ENCODE results near the gene N4BP2L2.
"Not testable (repeated sequence)": the region's sequence is repeated elsewhere in the genome, so short reads cannot be mapped to it uniquely, and the experiment has no call there.

N4BP2L2 gene

GRCh38 chr13:32538621-32539246 is at the start of gene N4BP2L2:
Gene N4BP2L2 (minus strand): TSS chr13:32538795. CDS start chr13:32537027, 1,768 bp downstream.
- DNase-seq, result peak; percentile 97

- DNase-seq, result peak; percentile 27
These were observed 49.2 kb upstream of the N4BP2L2 start for GRCh38 chr13:32587811-32588170.

- peak; percentile 89 for DNase-seq
These were observed 48.6 kb upstream of the N4BP2L2 start for GRCh38 chr13:32587011-32587810.

GRCh38 chr13:32586080-32586900 is 47.7 kb upstream of the N4BP2L2 start, which contains the start of gene PDS5B:
Gene PDS5B (plus strand): TSS chr13:32586452. CDS start chr13:32648773, 62,321 bp downstream.
- peak; percentile 97 for DNase-seq

GRCh38 chr13:32585550-32586079 is 47.0 kb upstream of the N4BP2L2 start:
- DNase-seq, result peak; percentile 43

- no peak for DNase-seq
These were observed 44.4 kb upstream of the N4BP2L2 start for GRCh38 chr13:32582991-32583390.

- no peak for DNase-seq
These were observed 43.7 kb upstream of the N4BP2L2 start for GRCh38 chr13:32582281-32582680.

- peak; percentile 65 for DNase-seq
These were observed 42.7 kb upstream of the N4BP2L2 start for GRCh38 chr13:32581177-32581786.

GRCh38 chr13:32577032-32577431 is 38.4 kb upstream of the N4BP2L2 start:
- DNase-seq, result no peak

- DNase-seq, result not testable (repeated sequence)
These were observed 37.1 kb upstream of the N4BP2L2 start for GRCh38 chr13:32575687-32576086.

- DNase-seq, result not testable (repeated sequence)
These were observed 22.2 kb upstream of the N4BP2L2 start for GRCh38 chr13:32560842-32561241.

- DNase-seq, result no peak
These were observed 17.0 kb upstream of the N4BP2L2 start for GRCh38 chr13:32555613-32556012.

- DNase-seq, result no peak
These were observed 15.1 kb upstream of the N4BP2L2 start for GRCh38 chr13:32553720-32554119.

GRCh38 chr13:32549788-32550187 is 11.2 kb upstream of the N4BP2L2 start:
- no peak for DNase-seq

GRCh38 chr13:32548837-32549236 is 10.2 kb upstream of the N4BP2L2 start:
- no peak for DNase-seq

- DNase-seq, result no peak
These were observed 6.5 kb upstream of the N4BP2L2 start for GRCh38 chr13:32545083-32545482.

- DNase-seq, result no peak
These were observed 3.6 kb upstream of the N4BP2L2 start for GRCh38 chr13:32542221-32542620.

GRCh38 chr13:32538143-32538620 is 413 bp downstream of the N4BP2L2 start:
- no peak for DNase-seq

GRCh38 chr13:32537580-32538142 is 934 bp downstream of the N4BP2L2 start:
- DNase-seq, result no peak

- no peak for DNase-seq
These were observed 2.8 kb downstream of the N4BP2L2 start for GRCh38 chr13:32535748-32536147.

GRCh38 chr13:32535115-32535514 is 3.5 kb downstream of the N4BP2L2 start:
- DNase-seq, result no peak

GRCh38 chr13:32530841-32531253 is 7.7 kb downstream of the N4BP2L2 start:
- DNase-seq, result no peak

Data from DMS53 (cell line).